ENCODE measurements around the gene TRPV6.
A peak's percentile ranks its signal among the peaks of the same experiment; 100 is the strongest.

TRPV6 gene

DNA sequence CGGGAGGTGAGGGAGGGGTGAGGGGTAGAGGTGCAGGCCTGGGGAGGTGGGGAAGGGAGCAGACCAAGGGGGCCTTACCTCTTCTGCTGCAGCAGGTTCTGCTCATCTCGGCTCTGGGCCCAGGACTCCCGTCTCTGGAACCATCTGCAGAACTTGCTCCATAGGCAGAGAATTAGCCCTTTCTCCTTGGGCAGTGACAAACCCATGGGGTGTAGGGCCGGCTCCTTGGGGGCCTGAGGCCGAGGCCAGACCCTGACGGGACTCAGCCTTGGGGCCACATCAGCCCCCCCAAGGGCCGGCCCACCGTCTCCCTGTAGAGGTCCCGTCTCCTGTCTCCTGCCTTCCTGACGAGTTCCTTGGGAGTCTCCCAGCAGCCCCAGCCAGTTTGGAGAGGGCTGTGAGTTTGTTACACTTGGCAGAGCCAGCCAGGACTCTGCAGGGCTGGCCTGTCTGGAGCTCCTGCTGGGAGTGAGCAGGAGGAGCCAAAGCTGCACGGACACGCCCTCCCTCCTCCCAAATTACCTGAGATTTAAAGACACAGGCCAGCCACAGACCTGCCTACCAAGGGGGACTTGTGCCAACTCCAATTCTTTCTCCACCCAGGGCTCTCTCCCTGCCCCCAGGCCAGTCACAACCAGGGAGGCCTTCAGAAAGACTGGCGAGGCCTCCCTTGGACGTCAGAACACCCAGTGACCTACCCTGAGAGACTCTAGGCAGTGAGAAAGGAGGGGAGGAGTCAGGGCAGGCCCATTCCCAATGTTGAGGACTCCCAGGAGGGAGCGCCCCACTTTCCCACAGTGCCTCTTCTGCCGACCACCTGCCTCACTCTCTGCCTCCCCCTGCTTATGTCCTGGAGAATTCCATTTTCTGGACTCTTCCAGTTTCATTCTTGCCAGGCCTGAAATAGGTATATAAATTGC, at the start of gene TRPV6:
TSS of gene TRPV6 (minus strand) at position 435 of the 920 bp plus-strand sequence.
- peak; percentile 43 for DNase-seq

GRCh38 chr7:142934056-142934455, 48.5 kb upstream of the TRPV6 start:
- DNase-seq, result no peak

DNA sequence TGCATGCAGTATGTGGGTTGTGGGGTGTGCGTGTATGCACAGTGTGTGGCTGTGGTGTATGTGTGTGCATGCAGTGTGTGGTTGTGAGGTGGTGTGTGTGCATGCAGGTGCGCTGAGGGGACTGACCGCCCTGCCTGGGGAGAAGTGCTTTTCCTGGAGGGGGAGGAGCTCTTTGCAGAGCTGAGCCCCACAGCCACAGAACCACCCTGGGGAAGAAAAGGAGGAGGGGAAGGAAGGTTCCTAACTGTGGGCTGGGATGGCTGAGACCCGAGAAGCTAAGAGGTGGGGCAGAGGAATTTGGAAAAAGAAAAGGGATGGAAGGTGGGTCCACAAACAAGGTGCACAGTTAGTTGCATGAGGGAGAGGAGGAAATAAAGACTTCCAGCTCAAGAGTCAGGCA, 48.1 kb upstream of the TRPV6 start, which contains the start of gene TRPV5:
TSS of gene TRPV5 (minus strand) at position 123 of the 400 bp plus-strand sequence. CDS start 287 bp downstream, outside the sequence.
- no peak for DNase-seq

DNA sequence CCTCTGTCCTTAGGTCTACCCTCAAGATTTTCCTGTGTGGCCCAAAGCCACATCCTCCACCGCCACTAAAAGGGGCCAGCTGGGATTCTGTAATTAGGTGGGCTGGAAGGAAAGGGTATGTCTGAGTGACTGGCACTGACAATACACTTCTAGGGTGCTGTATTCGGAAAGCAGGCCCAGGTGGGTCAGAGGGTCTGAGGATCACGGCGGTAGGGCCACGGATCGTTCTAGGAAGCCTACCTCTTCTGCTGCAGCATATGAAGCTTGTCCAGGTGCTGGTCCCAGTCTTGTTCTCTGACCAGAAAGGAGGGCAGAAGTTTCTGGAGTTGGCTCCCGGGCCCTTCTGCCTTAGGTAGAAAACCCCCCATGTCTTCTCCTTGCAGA, 47.5 kb upstream of the TRPV6 start:
- DNase-seq, result no peak

- no peak for DNase-seq
Measured at GRCh38 chr7:142932386-142933091, 47.0 kb upstream of the TRPV6 start.

DNA sequence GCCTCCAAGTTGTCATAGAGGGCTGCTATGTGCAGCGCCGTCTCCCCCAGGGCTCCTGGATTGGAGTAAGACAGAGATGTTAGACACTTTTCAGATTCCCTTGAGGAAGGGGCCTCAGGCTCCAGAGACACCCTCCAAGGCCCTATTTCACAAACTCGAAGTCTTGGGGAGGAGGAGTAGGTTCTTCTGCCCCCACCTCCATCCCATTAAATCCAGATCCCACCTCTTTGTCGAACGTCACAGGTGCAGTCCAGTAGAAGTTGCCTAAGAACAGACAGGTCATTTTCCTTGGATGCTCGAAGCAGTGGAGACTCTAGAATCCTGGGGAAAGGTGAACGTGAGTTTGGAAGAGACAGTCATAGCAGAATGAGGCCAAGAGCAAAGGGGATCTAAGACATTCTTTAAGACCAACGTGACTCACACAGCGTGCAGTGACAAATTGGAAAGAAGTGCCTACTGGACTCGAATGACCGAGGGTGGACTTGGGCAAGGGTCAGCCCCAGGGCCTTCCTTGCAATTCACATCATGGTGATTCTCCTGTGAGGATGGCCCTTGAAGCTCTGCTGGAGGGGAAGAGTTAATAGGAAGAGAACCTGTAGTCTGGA, 44.7 kb upstream of the TRPV6 start:
- DNase-seq, result no peak

DNA sequence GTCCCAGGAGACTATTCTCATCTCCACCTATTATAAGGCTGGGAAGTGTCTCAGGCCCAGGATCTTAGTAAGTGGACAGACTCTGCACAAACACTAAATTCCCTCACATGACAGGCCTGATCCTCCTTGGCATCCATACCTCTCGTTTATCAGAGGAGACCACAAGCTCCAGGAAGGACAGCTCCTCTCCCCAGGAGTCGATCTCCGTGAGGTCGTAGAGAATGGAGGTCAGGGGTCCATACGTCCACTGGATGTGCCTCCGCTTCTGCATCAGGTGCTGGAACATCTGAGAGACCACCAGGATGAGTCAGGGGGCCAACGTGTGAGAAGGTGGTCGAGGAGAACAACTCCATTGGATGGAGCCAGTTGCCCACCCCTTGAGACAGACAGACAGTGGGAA, 42.4 kb upstream of the TRPV6 start:
- no peak for DNase-seq

GRCh38 chr7:142927085-142927745, 41.7 kb upstream of the TRPV6 start:
- no peak for DNase-seq

DNA sequence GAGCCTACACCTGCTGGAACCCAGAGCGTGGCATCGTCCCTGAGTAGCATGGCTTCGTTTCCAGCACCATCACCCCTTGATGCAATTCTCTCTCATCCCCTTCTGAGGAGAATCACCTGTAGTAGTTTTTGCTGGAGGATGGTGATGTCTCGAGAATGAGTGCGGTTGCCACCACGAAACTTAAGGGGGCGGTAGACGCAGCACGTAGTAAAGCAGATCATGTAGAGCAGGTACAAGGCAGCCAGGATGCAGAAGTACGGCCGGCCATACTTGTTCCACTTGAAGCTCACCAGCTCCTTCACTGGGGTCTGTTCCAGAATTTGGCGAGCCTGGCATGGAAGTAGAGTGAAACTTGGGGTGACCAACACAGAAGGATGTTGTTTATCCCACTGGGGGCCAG, 39.9 kb upstream of the TRPV6 start:
- DNase-seq, result no peak

- DNase-seq, result no peak
Measured at GRCh38 chr7:142923391-142923790, 37.8 kb upstream of the TRPV6 start.

- no peak for DNase-seq
Measured at GRCh38 chr7:142919656-142920055, 34.1 kb upstream of the TRPV6 start.

DNA sequence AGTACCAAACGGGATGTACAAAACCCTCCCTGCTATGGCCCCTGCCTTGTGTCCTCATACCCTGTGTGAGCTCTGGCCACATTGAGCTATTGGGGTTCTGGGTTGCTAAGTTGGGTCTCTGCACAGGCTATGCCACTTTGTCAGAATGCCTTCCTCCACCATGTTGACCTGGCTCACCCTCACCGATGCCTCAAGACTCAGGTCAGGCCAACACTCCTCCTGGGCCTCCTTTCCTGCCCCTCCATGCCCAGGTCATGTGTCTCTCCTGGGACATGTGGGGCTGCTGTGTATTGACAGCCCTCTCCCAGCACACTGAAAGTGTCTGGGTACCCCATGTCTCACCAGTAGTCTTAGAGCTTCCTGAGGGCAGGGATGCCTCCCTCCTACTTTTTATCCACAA, 33.4 kb upstream of the TRPV6 start:
- no peak for DNase-seq

DNA sequence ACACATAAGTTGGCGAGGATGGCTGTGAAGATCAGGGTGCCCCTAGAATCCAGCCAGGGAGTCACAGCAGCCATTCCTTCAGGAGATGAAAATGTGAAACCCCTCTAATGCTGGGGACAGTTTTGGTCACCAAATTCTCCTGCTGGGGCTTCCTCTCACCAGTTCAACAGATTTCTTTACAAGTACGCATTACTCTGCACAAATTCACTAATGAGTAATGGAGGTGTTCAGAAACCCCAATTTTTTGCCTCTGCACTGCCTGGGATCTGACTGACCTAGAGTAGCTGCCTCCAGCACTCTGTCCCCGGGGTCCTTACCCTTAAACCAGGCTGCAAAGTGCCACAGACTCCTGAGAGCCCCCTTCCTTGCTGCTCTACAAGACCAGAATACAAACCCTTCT, 31.9 kb upstream of the TRPV6 start:
- DNase-seq, result no peak

- DNase-seq, result no peak
Measured at GRCh38 chr7:142916508-142916907, 31.0 kb upstream of the TRPV6 start.

DNA sequence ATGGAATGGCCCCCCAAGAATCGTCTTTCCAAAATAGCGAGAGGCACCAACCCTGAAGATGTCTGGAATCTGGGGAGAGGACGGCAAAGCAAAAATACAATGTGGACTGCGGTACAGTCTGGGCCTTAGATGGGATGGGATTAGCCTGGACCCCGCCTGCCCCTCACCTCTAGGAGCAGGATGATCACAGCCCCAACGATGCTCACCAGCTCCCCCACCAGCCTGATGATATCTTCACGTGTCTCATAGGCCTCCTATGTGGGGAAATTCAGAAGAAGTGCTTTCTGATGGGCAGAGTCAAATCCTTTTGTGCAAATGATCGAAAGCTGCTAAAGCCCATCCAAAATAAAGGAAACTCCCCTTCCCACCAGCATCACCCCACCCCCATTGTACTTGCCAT, 29.8 kb upstream of the TRPV6 start:
- no peak for DNase-seq

DNA sequence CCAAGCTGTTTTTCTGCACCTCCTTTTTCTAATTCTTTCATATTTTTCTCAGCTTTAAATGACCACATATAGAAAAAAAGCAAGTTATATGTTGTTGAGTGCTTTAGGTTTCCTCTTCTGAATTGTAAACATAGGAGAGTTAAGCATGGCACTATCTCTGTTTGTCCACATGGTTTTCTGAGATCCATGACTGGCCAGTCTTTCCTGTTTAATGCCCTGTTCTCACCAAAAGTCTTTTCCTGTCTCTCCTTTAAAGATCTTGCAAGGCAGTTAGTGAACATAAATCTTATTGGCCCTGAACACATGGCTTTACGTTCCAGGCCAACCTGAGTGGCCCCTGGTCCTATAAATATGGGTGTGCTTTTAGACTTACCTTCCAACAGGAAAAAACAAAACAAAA, 28.6 kb upstream of the TRPV6 start:
- DNase-seq, result no peak

DNA sequence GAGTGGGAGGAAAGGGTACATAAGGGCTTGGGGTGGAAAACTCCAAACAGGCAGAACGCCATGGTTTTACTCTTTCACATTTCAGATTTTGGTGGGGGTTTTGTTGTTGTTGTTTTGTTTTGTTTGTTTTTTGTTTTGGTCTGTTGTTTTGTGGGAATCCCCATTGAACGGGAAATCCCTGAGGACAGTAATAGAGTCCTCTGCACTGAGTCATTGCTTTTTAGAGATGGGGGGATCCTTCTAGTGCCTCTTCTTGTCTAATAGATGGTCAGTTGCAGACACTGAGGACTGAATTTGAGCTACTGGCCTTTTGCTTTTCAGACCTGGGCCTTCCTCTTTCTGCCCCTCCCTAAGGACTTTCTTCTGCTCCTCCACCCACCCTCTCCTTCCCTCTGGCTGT, 28.0 kb upstream of the TRPV6 start:
- DNase-seq, result no peak

DNA sequence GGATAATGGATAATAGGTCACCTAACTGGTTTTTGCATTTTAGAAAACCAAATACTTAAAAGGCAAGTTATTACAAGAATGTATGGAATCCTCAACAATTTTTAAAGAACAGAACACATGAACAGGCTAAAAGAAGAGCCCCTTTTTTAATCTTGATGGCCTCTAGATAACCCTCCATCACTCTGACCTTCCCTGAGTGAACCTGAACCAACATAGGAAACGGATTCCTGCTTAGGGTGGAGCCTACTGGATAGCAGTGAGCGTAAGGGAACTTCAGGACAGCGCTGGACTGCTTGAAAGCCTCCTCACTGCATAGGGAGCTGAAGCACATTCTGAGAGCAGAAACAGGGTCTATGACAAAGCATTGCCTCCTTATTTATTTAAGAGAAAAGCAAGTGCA, 27.5 kb upstream of the TRPV6 start:
- DNase-seq, result no peak

GRCh38 chr7:142910481-142910880, 24.9 kb upstream of the TRPV6 start:
- no peak for DNase-seq

- DNase-seq, result no peak
Measured at GRCh38 chr7:142910031-142910433, 24.5 kb upstream of the TRPV6 start.

DNA sequence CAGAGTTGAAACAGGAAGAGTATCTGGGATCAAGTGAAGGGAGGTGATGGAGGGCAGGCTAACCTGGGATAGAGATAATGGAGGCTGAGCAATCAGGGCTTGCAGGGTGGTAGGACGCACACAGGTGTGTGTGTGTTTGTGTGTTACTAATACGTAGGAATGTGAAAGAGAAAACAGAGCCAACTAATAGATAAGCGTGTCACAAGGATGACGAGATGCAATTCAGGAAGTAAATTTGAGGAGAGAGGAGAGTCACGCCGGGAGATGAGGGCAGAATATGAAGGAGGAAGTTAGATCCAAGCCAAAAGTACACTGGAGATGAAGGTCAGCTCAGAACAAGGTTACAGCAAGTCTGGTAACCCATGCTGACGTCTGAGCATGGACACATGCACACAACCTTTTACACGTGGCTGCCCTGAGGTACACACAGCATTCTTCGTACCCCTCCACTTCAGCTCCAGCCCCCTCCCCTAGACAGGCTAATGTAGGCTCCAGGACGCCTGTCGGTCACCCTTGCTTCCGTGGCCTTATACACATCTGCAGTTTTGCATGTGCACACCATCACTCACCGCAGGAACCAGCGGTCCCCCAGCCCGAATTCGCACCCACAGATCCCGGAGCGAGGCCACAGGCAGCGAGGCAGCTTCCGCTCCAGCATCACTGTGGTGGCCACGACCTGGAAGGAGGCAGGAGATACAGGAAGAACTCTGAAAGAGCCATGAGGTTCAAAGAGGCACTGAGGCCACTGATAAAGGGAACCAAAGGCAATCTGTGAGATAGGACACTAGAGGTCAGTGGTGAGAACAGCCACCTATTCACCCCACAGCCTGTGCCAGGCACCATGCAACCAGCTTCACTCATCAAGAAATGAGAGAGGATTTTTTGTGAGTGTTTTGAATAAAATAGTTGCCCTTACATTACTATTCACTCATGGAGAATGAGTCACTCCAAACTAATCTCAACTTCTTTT, 23.7 kb upstream of the TRPV6 start:
- no peak for DNase-seq

- DNase-seq, result no peak
Measured at GRCh38 chr7:142908290-142908689, 22.7 kb upstream of the TRPV6 start.
